NCI-H2171 (cell line): ENCODE results near the gene THAP10.

Source experiments
- DNase-seq: peaks from one replicate; lab custom pipeline; 2025; lab: John Stamatoyannopoulos, UW

THAP10 gene

DNA sequence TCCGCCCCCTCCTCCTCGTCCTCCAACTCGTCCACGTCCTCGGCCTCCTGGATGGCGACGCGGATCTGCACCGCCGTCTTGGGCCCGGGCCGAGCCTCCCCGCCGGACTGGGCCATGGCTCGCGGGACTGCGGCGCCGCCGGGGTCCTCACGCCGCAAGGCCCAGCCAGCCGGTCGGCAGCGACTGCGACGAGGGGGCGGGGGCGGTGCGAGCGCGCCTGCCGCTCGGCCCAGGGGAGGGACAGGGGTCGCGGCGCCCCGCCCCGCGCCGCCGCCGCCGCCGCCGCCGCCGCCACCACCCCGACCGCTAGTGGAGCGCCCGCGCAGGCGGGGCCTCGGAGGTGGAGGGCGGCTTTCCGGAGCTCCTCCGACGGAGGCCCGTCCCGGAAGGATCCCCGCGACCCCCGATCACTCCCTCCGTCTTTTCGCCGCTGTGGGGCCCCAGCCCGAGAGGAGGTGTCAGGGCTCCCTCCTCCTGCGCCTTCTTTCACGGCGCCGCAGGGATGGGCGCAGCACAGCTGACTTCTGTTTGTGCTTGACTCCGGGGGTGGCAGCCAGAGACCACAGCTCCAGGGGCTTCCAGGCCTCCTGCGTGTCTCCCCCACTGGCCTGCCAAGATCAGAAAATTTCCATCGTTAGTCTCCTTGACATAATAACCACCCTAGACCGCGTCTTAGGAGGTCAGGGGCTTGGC is 38.1 kb downstream of the THAP10 start, which contains the start of gene LARP6:
Gene LARP6, minus strand, starts transcription at position 185 of the 693 bp plus-strand sequence. Its CDS starts 69 bp downstream, at position 116.
- peak; percentile 45 for DNase-seq

DNA sequence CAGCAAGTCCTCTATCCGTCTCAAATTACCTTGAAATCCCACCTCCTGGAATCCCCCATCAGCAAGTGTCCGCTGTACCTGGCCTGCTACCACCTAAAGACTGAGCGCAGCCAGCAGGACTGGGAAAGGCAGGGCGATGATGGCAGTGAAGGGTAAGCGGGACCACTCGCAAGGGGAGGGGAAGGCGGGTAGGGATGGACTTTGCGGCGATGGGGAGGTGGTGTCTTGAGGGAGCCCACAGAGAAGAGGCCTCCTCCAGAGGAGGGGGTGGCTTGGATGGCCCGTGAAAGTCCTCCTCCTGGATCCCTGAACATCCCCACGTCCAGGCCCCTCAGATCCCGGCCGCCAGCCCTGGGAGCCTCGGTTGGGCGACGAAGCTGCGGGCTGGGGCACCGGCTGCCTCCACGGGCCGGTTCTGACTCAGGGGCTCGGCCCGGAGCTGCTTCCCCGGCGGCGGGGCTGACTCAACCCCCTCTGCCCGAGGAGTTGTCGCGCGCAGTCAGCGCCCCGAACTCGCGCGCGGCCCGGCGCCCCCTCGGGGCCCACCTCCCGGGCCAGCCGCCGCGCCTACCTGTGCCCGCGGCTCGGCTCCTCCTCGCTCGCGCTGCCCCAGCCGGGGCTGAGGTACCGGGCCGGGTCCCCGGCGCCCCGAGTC is 38.8 kb downstream of the THAP10 start:
- DNase-seq: no peak

DNA sequence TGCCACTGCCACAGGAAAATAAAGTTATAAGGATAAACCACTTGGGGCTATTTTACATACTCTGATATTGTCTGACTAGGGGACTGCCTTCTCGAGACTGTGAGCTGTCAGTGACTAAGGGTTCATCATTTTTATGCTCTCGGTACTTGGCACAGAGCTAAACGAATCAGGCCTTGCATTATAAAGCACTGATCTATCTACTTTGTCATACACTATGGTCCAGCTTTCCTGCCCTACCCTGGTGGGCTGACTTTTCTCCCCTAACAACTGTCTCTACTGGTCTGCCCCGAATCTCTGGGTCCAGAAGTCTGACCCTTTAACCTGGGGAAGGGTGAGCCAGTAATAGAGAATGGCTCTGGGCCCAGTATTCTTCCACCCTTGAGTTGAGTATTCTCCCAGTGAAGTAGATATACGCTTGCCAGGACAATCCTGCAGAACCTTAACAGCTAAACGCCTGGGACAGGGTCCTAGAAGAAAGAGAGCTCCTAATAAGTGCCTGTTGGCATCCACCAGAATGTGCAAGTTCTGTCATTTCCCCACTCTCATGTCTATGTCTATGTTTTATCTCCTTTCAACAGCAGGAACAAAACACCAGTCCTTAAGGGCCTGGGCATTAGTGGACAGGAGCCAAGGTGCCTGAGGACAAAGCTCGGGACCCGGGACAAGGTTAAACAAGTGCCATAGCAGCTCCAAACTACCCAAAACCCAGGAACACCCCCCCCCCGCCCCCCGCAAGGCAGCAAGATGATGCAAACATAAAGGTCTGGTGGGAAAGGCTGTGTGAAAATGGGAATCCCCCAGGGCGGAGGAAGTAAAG is 39.5 kb downstream of the THAP10 start:
- DNase-seq: no peak

DNA sequence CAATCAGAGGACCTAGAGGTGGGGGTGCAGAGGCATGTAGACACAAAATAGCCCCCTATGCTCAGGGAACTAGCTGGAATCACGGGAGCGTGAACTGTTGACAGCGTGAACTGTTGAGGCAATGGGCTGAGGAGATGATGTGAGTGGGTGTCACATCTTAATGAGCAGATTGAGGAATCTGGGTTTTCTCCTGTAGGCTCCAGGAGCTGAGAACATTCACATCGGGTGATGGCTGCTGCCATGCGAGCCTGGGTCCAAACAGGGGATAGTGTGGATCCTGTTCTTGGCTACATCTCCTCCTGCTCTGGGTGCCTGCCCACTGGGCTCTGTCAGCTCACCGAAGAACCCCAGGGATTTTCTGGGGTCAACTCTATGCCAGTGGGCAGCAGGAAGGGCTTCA is 40.3 kb downstream of the THAP10 start:
- DNase-seq: no peak

DNA sequence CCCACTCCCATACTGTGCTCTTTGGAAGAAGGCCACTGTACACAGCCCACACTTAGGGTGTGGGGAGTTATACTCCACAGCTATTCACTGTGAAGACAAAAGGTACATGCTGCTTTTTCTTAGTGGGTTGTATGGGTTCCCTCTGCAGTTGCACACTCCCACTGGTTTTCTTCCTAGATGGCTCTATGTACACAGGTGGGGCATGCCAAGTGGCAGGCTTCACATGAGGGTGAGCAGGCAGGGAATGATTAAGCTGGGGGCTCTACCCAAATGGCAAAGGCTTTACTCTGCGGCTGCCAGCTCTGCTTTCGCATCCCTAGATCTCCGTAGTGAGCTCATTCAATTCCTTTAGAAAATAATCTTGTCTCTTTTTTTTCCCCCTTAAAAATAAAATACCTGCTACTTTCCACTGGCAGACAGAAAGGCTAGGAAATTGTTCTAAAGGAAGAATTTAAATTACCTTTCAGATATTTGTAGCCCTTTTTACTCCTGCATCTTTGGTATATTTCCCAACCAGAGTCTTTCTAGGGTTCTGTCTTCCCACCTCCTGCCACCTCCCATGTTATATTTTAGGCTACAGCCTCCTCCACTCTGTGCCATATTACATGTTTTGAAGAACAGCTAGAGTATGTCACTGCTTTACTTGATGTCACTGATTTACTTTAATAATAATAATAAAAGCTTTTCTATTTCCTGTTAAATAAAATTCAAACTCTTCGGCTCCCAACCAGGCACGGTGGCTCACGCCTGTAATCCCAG is 46.5 kb downstream of the THAP10 start:
- DNase-seq: no peak

DNA sequence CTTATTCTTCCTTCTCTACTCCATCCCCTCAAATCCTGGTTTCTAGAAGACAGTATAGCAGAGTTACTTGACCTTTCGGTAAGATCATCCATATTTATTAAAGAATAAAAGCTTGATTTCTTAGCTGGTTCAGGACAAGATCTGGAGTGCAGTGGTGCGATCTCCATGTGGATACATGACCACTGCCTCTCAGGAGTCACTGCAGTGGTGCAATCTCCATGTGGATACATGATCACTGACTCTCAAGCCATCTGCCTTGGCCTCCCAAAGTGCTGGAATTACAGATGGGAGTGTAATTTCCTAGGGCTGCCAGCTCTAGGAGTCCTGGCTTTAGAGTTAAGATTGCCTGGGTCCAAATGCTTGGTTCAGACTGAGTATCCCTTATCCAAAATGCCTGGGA is 54.8 kb downstream of the THAP10 start:
- DNase-seq: no peak

DNA sequence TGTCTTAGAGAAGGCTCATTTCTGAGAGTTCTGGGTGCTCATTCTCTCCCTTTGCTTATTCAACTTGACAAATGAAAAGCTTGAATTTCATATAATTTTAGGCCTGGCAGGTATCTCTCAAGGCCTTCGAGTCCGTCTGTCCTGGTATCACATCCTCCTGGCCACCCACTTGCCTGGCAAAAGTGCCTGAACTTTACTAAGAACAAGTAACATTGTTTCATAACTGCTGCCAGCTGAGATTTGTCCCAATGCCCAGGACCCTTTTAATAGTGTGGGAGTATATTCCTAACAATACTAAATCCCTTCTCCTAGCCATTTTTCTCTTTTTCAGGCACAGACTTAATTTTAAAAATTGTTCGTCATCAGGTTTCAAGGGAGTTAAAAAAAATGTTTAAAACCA is 56.4 kb downstream of the THAP10 start:
- no peak for DNase-seq

DNA sequence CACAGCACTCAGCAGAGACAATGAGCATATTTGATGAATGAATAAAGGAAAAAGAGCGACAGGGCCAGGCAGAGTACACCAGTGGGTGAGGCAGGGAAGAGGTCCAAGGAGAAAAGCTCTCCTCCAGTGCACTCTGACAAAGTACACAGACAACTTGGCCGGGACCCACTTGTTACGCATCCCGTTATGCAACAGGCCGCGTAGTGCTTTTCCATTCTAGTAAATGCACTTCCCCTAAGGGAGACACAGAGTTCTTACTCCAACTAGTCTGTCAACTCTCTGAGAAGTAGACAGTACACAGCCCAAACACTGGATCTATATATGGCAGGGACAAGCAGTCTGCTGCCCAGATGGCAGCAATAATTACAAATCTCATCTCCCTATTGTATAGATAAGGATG is 56.8 kb downstream of the THAP10 start:
- no peak for DNase-seq

DNA sequence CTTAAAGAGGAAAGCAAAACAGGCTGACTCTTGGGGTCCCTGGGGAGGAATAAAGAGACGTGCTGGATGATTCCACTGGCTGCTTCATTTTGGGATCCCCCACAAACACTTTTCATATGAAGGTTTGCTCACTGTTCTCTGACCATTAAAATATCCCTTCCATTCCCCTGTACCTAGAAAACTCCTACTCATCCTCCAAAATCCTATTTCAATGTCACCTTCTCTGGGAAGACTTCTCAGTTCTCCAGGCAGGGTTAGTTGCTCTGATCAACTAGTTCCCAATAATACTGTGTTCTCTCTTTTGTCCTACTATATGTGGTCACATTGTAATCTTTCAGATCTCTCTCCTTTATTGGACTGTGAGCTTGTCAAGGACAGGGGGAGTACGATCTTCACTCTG is 57.2 kb downstream of the THAP10 start:
- no peak for DNase-seq

DNA sequence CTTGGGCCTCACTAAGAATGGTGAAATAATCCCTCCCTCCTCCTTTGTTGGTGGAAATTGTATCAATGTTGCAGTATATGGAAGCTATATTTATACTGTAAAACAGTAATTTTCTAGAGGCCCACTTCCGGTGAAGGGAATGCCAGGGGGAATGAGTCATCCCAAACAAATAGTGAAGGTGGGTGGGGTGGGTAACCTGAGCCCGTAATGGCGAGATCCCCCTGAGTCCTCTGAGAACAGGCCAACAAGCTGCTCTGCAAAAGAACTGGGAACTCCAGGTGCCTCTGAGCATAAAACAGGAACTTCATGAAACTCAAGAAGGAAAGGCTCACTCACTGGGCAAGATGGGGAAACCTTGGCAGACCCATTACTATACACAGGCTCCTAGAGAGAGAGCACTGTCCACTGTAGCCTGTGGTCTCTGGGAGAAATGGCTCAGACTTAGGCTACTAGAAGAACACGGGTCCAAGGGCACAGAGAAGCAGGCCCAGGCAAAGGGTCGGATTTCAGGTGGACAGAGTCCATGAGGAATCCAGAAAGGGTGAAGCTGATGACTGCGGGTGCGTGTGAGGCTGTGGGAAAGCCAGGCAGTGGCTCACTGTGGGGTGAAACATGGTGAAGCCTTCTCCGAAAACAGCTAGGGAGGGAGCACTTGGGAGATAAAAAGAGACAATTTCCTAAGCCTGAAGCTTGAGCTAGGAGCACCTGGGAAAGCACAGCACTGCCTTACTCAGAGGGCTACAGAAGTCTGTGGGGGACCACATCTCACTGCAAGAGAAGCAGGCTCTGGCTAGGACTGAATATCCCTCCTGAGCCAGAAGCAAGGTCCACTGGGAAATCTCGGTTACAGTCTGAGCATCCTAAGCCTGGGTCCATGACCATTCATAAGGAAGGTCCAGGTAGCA is 58.1 kb downstream of the THAP10 start:
- DNase-seq: peak; percentile 65

DNA sequence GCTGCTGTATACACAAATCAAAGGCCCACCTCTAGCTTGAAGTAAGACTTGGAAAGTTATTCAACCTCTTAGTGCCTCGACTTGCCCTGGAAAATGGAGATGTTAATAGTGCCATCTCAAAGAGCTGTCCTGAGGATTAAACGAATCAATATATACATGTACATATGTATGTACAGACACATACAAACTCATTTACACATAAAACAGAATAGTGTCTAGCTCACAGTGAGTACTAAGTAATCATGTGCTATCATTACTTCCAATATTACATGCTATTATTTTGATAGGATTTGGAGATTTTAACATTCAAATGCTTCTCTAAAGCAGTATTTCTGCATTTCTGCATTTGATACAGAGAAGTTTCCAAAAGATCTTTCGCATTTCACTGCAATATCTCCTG is 58.8 kb downstream of the THAP10 start:
- DNase-seq: no peak

DNA sequence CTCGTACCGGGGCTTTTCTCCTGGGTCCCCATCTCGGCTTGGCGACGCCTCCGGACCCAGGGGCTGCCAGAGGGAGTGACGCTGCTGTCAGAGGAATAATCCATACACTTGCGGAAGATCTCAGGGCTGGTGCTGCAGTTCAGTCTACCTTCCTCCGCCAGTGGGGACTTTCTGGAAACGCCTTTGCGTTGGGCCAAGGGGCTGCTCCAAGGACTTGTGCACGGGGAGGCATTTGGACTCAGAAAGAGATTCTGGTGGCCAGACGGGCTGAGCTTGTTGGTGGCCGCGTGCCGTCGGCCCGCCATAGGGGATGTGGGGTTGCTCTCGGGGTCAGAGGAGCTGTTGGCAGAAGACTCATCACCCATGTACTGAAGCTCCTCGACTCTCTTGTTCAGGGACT is 60.1 kb downstream of the THAP10 start:
- DNase-seq: no peak
